H1 (cell line): ENCODE data around the gene VASP. TPM values are rescaled to one million over a fixed set of nuclear protein-coding genes. Genes with fewer than 3 reads are reported as not detected.

ENCODE experiments used
- CTCF ChIA-PET: fragments of 300-600 bp; sonication (Branson Sonifier 250); formaldehyde crosslinking; loops from one replicate; lab custom pipeline; 2021; ENCODE audit not compliant: partially characterized antibody; lab: Charles Lee
- POLR2A ChIA-PET: fragments of 300-600 bp; sonication (Branson Sonifier 250); formaldehyde crosslinking; loops from one replicate; lab custom pipeline; 2021; ENCODE audit warnings: inconsistent platforms; ENCODE audit not compliant: partially characterized antibody; lab: Charles Lee
- DNase-seq, 2 experiments: peaks; one replicate each; pipeline versions ENCODE4 v3.0.0 to v3.0.0-alpha.2; 2010 to 2022; ENCODE audit warnings: low spot score in 2 of 2, low read depth in 1 of 2, mixed read lengths in 1 of 2
- FAIRE-seq: peaks from 2 replicates; lab custom pipeline; 2011; peaks lifted over from hg19 to GRCh38; lab: Jason Lieb, UNC
- H2AFZ ChIP-seq: 2 replicates; pipeline ENCODE4 v1.8.1; 2012; ENCODE audit warnings: low read length, inconsistent platforms
- H2AK5ac ChIP-seq: 2 replicates; pipeline ENCODE4 v1.6.1; 2013; ENCODE audit warnings: low read depth, low read length
- H2BK120ac ChIP-seq: replicated peaks from 2 replicates; pipeline ENCODE3; 2013; ENCODE audit warnings: low read depth, low read length, inconsistent platforms
- H2BK12ac ChIP-seq: 2 replicates; pipeline ENCODE4 v1.6.1; 2013; ENCODE audit warnings: low read depth, low read length
- H2BK15ac ChIP-seq: 2 replicates; pipeline ENCODE4 v1.6.1; 2013; ENCODE audit warnings: low read length
- H2BK20ac ChIP-seq: 2 replicates; pipeline ENCODE4 v1.6.1; 2013; ENCODE audit warnings: low read length
- H2BK5ac ChIP-seq: 2 replicates; pipeline ENCODE4 v1.6.1; 2013; ENCODE audit warnings: low read depth, low read length
- H3K14ac ChIP-seq: 2 replicates; pipeline ENCODE4 v1.6.1; 2013; ENCODE audit warnings: inconsistent platforms; ENCODE audit not compliant: insufficient read length
- H3K18ac ChIP-seq: 2 replicates; pipeline ENCODE4 v1.6.1; 2013; ENCODE audit warnings: low read length; ENCODE audit errors: extremely low read depth
- H3K23ac ChIP-seq: 2 replicates; pipeline ENCODE4 v1.6.1; 2013; ENCODE audit warnings: inconsistent platforms; ENCODE audit not compliant: insufficient read length
- H3K23me2 ChIP-seq: 2 replicates; pipeline ENCODE4 v1.6.1; 2013; ENCODE audit warnings: low read depth, low read length
- H3K27ac ChIP-seq: 2 replicates; pipeline ENCODE4 v1.6.1; 2011; ENCODE audit warnings: low read depth, low read length, inconsistent platforms
- H3K27me3 ChIP-seq, 4 experiments: replicated peaks in 1 of 4; 1 replicate in 1 of 4; 2 replicates in 3 of 4; pipeline versions ENCODE4 v1.6.1 to v1.8.1; 2011 to 2013; ENCODE audit warnings: low read length in 3 of 4, mild to moderate bottlenecking in 3 of 4, inconsistent platforms in 2 of 4, mixed read lengths in 2 of 4, moderate library complexity in 1 of 4; ENCODE audit not compliant: control insufficient read depth in 3 of 4, insufficient read depth in 3 of 4; ENCODE audit errors: extremely low read depth in 1 of 4
- H3K36me3 ChIP-seq, 4 experiments: 2 replicates each; pipeline versions ENCODE4 v1.6.1 to v1.8.1; 2011 to 2013; ENCODE audit warnings: mild to moderate bottlenecking in 4 of 4, low read length in 3 of 4, moderate library complexity in 2 of 4, control low read depth in 1 of 4, inconsistent platforms in 1 of 4; ENCODE audit not compliant: insufficient read depth in 4 of 4, control insufficient read depth in 2 of 4
- H3K4ac ChIP-seq: replicated peaks from 2 replicates; pipeline ENCODE3; 2013; ENCODE audit warnings: low read length, low read depth, mixed read lengths, inconsistent platforms; ENCODE audit not compliant: insufficient read length
- H3K4me1 ChIP-seq, 4 experiments: replicated peaks in 1 of 4; 1 replicate in 1 of 4; 2 replicates in 3 of 4; pipeline versions ENCODE4 v1.6.1 to v1.8.1; 2011 to 2013; ENCODE audit warnings: low read length in 3 of 4, inconsistent platforms in 2 of 4, mixed read lengths in 1 of 4; ENCODE audit not compliant: insufficient read depth in 4 of 4, control insufficient read depth in 3 of 4
- H3K4me2 ChIP-seq, 2 experiments: 2 replicates each; pipeline versions ENCODE4 v1.6.1 to v1.8.1; 2011 to 2013; ENCODE audit warnings: low read depth in 2 of 2, low read length in 2 of 2, control low read depth in 1 of 2, inconsistent platforms in 1 of 2, mild to moderate bottlenecking in 1 of 2; ENCODE audit not compliant: insufficient read depth in 1 of 2
- H3K4me3 ChIP-seq, 4 experiments: fragments of 200-600, 300-600 bp in 1 of 4; sonication (generic), shearing (Covaris generic), sonication (Bioruptor Twin) in 1 of 4; 2 replicates each; pipeline versions ENCODE4 v1.5.1 to v1.8.1; 2011 to 2016; ENCODE audit warnings: low read length in 4 of 4, low read depth in 3 of 4, control low read depth in 2 of 4, inconsistent platforms in 2 of 4, mild to moderate bottlenecking in 2 of 4, mixed read lengths in 1 of 4, moderate library complexity in 1 of 4; ENCODE audit not compliant: insufficient read depth in 2 of 4; ENCODE audit errors: extremely low read depth in 1 of 4
- H3K56ac ChIP-seq: replicated peaks from 2 replicates; pipeline ENCODE3; 2013; ENCODE audit warnings: low read depth, mild to moderate bottlenecking, mixed read lengths, low read length, inconsistent platforms; ENCODE audit not compliant: insufficient read length
- H3K79me1 ChIP-seq: 2 replicates; pipeline ENCODE4 v1.6.1; 2013; ENCODE audit warnings: low read depth, low read length, control low read depth
- H3K79me2 ChIP-seq, 2 experiments: 2 replicates each; pipeline versions ENCODE4 v1.6.1 to v1.8.1; 2012 to 2013; ENCODE audit warnings: low read length in 2 of 2, mild to moderate bottlenecking in 2 of 2, inconsistent platforms in 1 of 2; ENCODE audit not compliant: insufficient read depth in 2 of 2, control insufficient read depth in 1 of 2
- H3K9ac ChIP-seq, 4 experiments: replicated peaks in 1 of 4; 1 replicate in 1 of 4; 2 replicates in 3 of 4; pipeline versions ENCODE4 v1.6.1 to v1.8.1; 2011 to 2013; ENCODE audit warnings: low read depth in 3 of 4, low read length in 3 of 4, control low read depth in 2 of 4, mild to moderate bottlenecking in 2 of 4, moderate library complexity in 2 of 4, inconsistent platforms in 1 of 4; ENCODE audit errors: extremely low read depth in 1 of 4
- H3K9me3 ChIP-seq, 2 experiments: 2 replicates each; pipeline versions ENCODE4 v1.6.1 to v1.8.1; 2012 to 2013; ENCODE audit warnings: mild to moderate bottlenecking in 2 of 2, moderate library complexity in 2 of 2, control low read depth in 1 of 2, inconsistent platforms in 1 of 2, low read depth in 1 of 2, low read length in 1 of 2, mixed read lengths in 1 of 2; ENCODE audit not compliant: insufficient read depth in 2 of 2
- H4K20me1 ChIP-seq, 2 experiments: replicated peaks in 1 of 2; 2 replicates each; pipeline versions ENCODE3 to v1.8.1; 2011 to 2013; ENCODE audit warnings: inconsistent platforms in 2 of 2, low read length in 2 of 2, mild to moderate bottlenecking in 1 of 2; ENCODE audit not compliant: insufficient read depth in 2 of 2, control insufficient read depth in 1 of 2
- H4K5ac ChIP-seq: 2 replicates; pipeline ENCODE4 v1.6.1; 2013; ENCODE audit warnings: low read length, low read depth, mixed read lengths, inconsistent platforms; ENCODE audit not compliant: insufficient read length
- H4K8ac ChIP-seq: 2 replicates; pipeline ENCODE4 v1.8.0; 2013; ENCODE audit warnings: mild to moderate bottlenecking, moderate library complexity, low read length, inconsistent platforms; ENCODE audit not compliant: insufficient read depth; ENCODE audit errors: extremely low read depth
- H4K91ac ChIP-seq: replicated peaks from 2 replicates; pipeline ENCODE3; 2013; ENCODE audit warnings: low read length, mixed read lengths, inconsistent platforms; ENCODE audit not compliant: insufficient read length
- BCL11A ChIP-seq, 2 experiments: IDR thresholded peaks; one replicate each; pipeline ENCODE4 v1.6.1; 2011; ENCODE audit warnings: low read depth in 2 of 2, low read length in 2 of 2, mild to moderate bottlenecking in 2 of 2
- SAP30 ChIP-seq: fragments of 300-600 bp; sonication (generic); IDR thresholded peaks from 2 replicates; pipeline ENCODE4 v1.7.1; 2012; ENCODE audit warnings: low read length, moderate library complexity, mild to moderate bottlenecking, inconsistent platforms; ENCODE audit not compliant: insufficient read depth, insufficient replicate concordance
- WGBS, 2 experiments: shearing (Covaris generic) in 1 of 2; methylation state at CpG; one replicate each; pipeline versions ENCODE4 v1.1.6 to v1.1.7; 2013 to 2015; ENCODE audit warnings: low lambda C conversion rate in 2 of 2, mixed read lengths in 2 of 2, inconsistent platforms in 1 of 2, low coverage in 1 of 2, missing lambda C conversion rate in 1 of 2; ENCODE audit not compliant: insufficient replicate concordance in 2 of 2, insufficient coverage in 1 of 2, insufficient read length in 1 of 2; ENCODE audit errors: extremely low coverage in 1 of 2, missing lambda C conversion rate in 1 of 2; 5-methylcytosine and 5-hydroxymethylcytosine counted together
- polyA plus RNA-seq, 7 experiments: library from polyadenylated mRNA; depleted of rRNA in 3 of 7; stranded (reverse) in 5 of 7; unstranded in 2 of 7; fragments of >200 nt in 5 of 7; fragments of 200-250 nt in 2 of 7; gene quantifications; 1 replicate in 5 of 7; 2 replicates in 1 of 7; 4 replicates in 1 of 7; pipeline versions ENCODE4 v1.2.1 to v1.2.3, GENCODE V29; 2011 to 2013; ENCODE audit warnings: missing spikeins in 2 of 7, mixed read lengths in 2 of 7
- total RNA-seq: library from RNA; stranded (reverse); fragmentation: NEBNext Ultra II Directional; extraction: Animal tissue kit (Norgen Biotek cat#: 25700); gene quantifications from 2 replicates; pipeline ENCODE4 v1.2.1, GENCODE V29; 2021

VASP gene
- total and polyA plus RNA-seq, 2 of the 8 experiments (the other 6 are each of a cell fraction or from before 2014, with no cell fraction given) = 89.7 to 135 TPM

GRCh38 chr19:45517238-45517637 lies 10.0 kb downstream of the VASP start:
- no peak overlapping the region for H3K4me3 ChIP-seq
- H3K79me2 ChIP-seq = peaks cover 11 to 42% of the 10 kb centered on the region in 2 experiments; a peak in 3 of 4 replicates
- no peak overlapping the region for H4K5ac ChIP-seq
- H3K18ac ChIP-seq = no peak overlapping the region
- DNase-seq (no peak), FAIRE-seq (no peak)
- H3K4me2 ChIP-seq = no peak overlapping the region
- no peak overlapping the region for H3K9ac ChIP-seq
- H3K4me1 ChIP-seq = no peaks in the 10 kb centered on the region
- H2BK5ac ChIP-seq = no peak overlapping the region
- H2BK20ac ChIP-seq = no peak overlapping the region
- H3K56ac ChIP-seq = no peak overlapping the region
- no peak overlapping the region for H2BK12ac ChIP-seq
- no peak overlapping the region for H2BK15ac ChIP-seq
- 93% methylated on average over 7 of the region's 7 CpGs; no CpG with 5 or more reads in 1 of the 2 experiments for WGBS, 2 experiments
- peaks cover 24% of the 10 kb centered on the region for H3K79me1 ChIP-seq
- H4K91ac ChIP-seq = no peak overlapping the region
- H2AK5ac ChIP-seq = no peak overlapping the region
- no peak overlapping the region for H2BK120ac ChIP-seq
- TF ChIP-seq BCL11A (IDR thresholded peaks at IDR 0.05; ENCODE audit: low read depth in 2 of 2, low read length in 2 of 2) (no peak), SAP30 (no peak)
- ChIA-PET POLR2A (interaction anchor here (1.4 kb wide), 1 partner anchor 12 kb away, joined by 3 read pairs; no protein-coding TSS in a partner anchor), CTCF (interaction anchor here (1.1 to 2.9 kb wide), 3 partner anchors 41 to 126 kb away, joined by 5 to 10 read pairs (median 8); no protein-coding TSS in a partner anchor)
- H3K36me3 ChIP-seq = peaks cover 10 to 37% (median 21%) of the 10 kb centered on the region in 4 experiments
- no peak overlapping the region for H3K27ac ChIP-seq
- H3K4ac ChIP-seq = no peak overlapping the region
- no peaks in the 10 kb centered on the region for H3K23me2 ChIP-seq
- H3K14ac ChIP-seq = no peak overlapping the region
- peaks cover 16 to 30% of the 10 kb centered on the region in 2 experiments for H4K20me1 ChIP-seq
- no peak overlapping the region for H2AFZ ChIP-seq
- no peak overlapping the region for H3K23ac ChIP-seq
- no peaks in the 10 kb centered on the region for H3K9me3 ChIP-seq
- H4K8ac ChIP-seq = no peak overlapping the region
- no peaks in the 10 kb centered on the region for H3K27me3 ChIP-seq
